Ectodermal cell (in vitro differentiated cells): ENCODE data around the gene ARHGAP18.

Source experiments
- H3K27ac ChIP-seq: 2 replicates; pipeline ENCODE4 v1.7.0; 2013; ENCODE audit warnings: mild to moderate bottlenecking, low read depth, low read length; ENCODE audit not compliant: insufficient read depth, poor library complexity, severe bottlenecking
- H3K27me3 ChIP-seq: 2 replicates; pipeline ENCODE4 v1.7.0; 2013; ENCODE audit warnings: mild to moderate bottlenecking, low read length; ENCODE audit not compliant: insufficient read depth, control insufficient read depth, poor library complexity, severe bottlenecking
- H3K36me3 ChIP-seq: one replicate; pipeline ENCODE4 v1.7.0; 2013; ENCODE audit warnings: low read length; ENCODE audit not compliant: control insufficient read depth, insufficient read depth
- H3K4me1 ChIP-seq: one replicate; pipeline ENCODE4 v1.7.0; 2013; ENCODE audit warnings: low read length; ENCODE audit not compliant: control insufficient read depth, insufficient read depth
- H3K4me3 ChIP-seq: 2 replicates; pipeline ENCODE4 v1.7.0; 2013; ENCODE audit warnings: low read depth, low read length, control low read depth; ENCODE audit not compliant: insufficient read depth
- H3K9me3 ChIP-seq: 2 replicates; pipeline ENCODE4 v1.7.0; 2013; ENCODE audit warnings: mild to moderate bottlenecking, low read length, moderate library complexity; ENCODE audit not compliant: control insufficient read depth
- WGBS, 2 experiments: methylation state at CpG; one replicate each; pipeline ENCODE4 v1.1.7; 2013; ENCODE audit warnings: missing lambda C conversion rate in 2 of 2; 5-methylcytosine and 5-hydroxymethylcytosine counted together

Gene ARHGAP18

DNA sequence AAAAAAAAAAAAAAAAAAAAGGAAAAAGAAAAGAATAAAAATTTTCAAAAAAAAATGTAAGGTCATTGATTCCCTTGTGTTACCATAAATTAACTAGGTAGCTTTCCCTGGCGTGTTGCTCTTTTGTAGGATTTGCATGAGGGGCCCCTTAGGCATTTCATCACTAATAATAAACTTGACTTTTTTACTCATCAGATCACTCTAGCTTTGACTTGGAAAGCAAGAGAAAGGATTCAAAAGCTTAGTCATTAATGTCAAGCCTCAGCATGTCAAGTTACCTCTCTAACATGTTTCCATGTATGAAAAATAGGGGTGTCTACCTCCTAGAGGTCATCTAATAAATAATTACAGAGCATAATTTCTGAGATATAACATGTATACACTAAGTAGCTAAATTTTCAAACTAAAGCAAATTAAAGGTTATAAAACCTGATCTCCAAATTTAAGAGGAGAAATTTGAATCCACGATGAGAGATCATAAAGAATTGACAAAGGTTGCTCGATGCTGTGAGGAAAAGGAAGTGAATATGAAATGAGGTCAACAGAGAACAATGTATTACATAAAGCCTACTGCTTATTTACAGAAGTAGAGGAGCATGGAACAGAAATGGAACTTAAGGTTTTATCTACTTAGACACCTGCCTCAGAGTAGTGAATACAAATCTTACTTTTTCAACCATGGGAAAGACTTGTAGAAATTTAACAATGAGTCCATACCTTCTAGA is 86.8 kb downstream of the ARHGAP18 start:
- Histone ChIP-seq H3K9me3 (no peaks in the 10 kb centered on the region), H3K4me1 (no peaks in the 10 kb centered on the region), H3K27me3 (no peaks in the 10 kb centered on the region), H3K36me3 (no peaks in the 10 kb centered on the region), H3K27ac (no peak overlapping the region), H3K4me3 (no peak overlapping the region)
- 92% methylated on average over 3 of the region's 3 CpGs for WGBS, 2 experiments

DNA sequence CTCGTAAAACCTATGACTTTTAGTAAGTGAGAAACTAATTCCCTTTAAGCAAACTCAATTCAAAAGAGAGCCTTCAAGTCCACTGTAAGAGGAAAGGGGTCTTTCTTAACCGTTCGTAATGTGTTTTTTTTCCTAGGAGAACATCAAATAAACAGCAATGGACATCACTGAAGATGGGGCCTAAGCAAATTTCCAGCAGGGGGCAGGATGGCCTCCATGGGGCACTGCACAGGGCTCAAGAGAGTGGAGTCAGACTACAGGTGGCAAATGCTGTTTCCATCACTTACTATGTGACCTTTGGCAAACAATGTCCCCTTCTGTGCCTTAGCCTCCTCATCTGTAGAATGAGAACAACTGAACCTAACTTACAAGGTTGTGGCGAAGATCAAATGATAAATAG is 88.7 kb downstream of the ARHGAP18 start:
- Histone ChIP-seq H3K27me3 (no peaks in the 10 kb centered on the region), H3K9me3 (no peaks in the 10 kb centered on the region), H3K4me3 (no peak overlapping the region), H3K4me1 (no peaks in the 10 kb centered on the region), H3K27ac (no peak overlapping the region), H3K36me3 (no peaks in the 10 kb centered on the region)
- WGBS, 2 experiments, result 87 to 88% methylated on average over 3 to 4 of the region's 4 CpGs

DNA sequence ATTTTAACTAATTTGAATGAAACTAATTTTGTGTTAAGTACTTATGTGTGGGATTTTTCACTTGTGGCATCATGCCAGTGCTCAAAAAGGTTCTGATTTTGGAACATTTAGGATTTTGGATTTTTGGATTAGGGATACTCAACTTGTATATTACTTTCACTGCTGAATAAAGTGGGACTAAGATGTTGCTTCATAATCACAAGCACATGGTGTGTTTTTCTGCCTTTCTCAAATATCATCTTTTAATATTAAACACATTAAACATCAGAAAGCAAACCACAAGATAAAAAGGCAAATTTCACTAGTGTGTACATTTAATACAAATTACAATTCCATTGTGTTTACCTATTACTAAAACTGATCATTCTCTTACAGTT is 89.8 kb downstream of the ARHGAP18 start:
- H3K27me3 ChIP-seq, result no peaks in the 10 kb centered on the region
- no peaks in the 10 kb centered on the region for H3K36me3 ChIP-seq
- H3K9me3 ChIP-seq, result no peaks in the 10 kb centered on the region
- H3K27ac ChIP-seq, result no peak overlapping the region
- H3K4me3 ChIP-seq, result no peak overlapping the region
- H3K4me1 ChIP-seq, result no peaks in the 10 kb centered on the region

DNA sequence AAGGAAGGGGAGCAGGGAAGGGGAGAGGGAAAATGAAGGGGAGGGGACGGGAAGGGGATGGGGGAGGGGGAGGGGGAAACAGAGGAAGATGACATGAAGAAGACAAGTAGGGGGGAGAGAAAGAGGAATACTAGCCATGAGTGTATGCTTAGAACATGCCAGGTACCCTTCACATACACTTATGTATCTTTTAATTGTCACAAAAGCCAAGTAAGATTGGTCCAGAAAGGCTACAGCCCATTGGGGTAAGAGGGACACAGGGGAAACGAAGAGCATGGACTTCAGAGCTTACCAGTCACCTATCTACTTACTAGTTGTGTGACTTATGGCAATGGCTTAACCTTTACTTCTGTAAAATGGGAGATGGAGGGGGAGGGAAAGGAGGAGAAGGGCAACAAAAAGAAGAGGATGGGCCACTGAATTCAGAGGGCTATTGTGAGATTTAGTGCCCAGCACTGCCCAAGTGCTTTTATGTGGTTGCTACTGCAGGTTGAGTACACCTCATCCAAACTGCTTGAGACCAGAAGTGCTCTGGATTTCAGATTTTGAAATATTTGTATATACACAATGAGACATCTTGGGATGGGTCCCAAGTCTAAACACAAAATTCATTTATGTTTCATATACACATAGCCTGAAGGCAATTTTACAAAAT is 90.3 kb downstream of the ARHGAP18 start:
- 85 to 90% methylated on average over 2 of the region's 2 CpGs for WGBS, 2 experiments
- Histone ChIP-seq H3K27me3 (no peaks in the 10 kb centered on the region), H3K27ac (no peak overlapping the region), H3K4me1 (no peaks in the 10 kb centered on the region), H3K9me3 (no peaks in the 10 kb centered on the region), H3K4me3 (no peak overlapping the region), H3K36me3 (no peaks in the 10 kb centered on the region)

DNA sequence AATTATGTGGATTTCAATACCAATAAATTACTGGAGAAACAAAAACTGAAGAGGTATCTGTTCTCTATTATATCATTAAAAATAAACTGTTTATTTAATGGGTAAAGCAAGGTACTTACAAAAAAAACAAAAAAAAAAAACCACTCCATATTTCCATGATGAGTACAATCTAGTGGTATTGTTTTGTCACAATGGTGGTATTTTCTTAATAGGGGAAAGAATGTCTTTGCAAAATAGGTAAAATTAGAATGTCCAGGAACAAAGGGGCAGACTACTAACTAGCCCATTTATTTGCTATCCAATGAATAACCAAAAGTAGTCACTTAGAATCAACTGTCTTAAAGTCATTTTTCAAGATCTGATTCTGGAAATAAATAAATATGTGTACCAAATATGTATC is 92.0 kb downstream of the ARHGAP18 start:
- Histone ChIP-seq H3K9me3 (no peaks in the 10 kb centered on the region), H3K27ac (no peak overlapping the region), H3K4me3 (no peak overlapping the region), H3K4me1 (no peaks in the 10 kb centered on the region), H3K36me3 (no peaks in the 10 kb centered on the region), H3K27me3 (no peaks in the 10 kb centered on the region)

DNA sequence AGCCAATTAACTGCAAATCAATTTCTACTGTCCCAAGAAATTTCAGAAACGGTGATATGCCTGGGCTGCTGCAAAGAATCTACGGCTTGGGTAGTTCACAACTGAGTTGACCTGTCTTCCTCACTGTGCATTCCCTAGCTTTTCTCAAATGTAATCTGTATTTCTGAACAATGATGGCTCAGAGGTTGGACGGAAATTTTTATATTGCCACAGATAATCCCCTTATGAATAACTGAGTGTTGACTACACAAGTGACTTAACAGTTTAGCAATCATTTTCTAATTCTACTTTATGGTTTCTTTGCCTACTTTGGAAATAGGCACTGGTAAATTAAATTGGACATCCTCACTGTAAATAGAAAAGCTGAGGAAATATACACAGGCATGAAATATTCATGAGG is 94.5 kb downstream of the ARHGAP18 start:
- Histone ChIP-seq H3K4me3 (no peak overlapping the region), H3K27me3 (no peaks in the 10 kb centered on the region), H3K27ac (no peak overlapping the region), H3K4me1 (no peaks in the 10 kb centered on the region), H3K36me3 (no peaks in the 10 kb centered on the region), H3K9me3 (no peaks in the 10 kb centered on the region)
- WGBS, 2 experiments, result 83 to 90% methylated on average over 3 of the region's 3 CpGs

DNA sequence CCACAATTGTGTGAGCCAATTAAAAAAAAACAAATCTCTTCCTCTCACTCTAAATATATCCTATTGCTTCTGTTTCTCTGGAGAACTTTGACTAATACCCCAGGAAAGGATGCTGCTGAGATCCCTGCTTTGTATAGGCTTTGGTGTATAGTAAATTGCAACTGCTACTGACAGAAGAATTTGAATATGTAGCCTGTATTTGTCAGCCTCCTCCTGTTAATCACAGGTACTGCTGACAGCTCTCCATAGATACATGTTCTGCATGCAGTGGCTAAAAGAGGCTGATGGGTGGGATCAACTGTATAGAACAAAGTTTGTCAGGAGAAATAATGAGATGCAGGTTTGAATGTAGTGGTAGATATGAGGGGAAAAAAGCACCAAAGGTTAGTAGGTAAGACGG is 95.0 kb downstream of the ARHGAP18 start:
- 85 to 97% methylated on average over 1 of the region's 1 CpG for WGBS, 2 experiments
- Histone ChIP-seq H3K27ac (no peak overlapping the region), H3K27me3 (no peaks in the 10 kb centered on the region), H3K4me1 (no peaks in the 10 kb centered on the region), H3K4me3 (no peak overlapping the region), H3K36me3 (no peaks in the 10 kb centered on the region), H3K9me3 (no peaks in the 10 kb centered on the region)

DNA sequence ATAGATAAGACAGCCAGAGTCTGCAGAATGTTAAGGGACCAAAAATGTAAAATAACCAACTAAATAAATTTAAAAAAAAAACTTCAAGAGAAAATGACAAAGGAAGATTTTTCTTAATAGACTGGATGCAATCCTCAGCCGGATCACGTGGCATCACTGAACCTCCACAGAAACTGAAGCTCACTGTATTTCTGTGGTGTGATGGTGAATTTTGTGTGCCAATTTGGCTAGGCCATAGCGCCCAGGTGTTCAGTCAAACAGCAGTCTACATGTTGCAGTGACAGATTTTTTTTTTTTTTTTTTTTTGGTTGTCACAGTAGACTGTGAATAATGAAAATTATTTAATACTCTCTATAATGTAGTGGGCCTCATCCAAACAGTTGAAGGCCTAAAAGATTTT is 95.5 kb downstream of the ARHGAP18 start:
- H3K4me1 ChIP-seq, result no peaks in the 10 kb centered on the region
- no peaks in the 10 kb centered on the region for H3K36me3 ChIP-seq
- H3K4me3 ChIP-seq, result no peak overlapping the region
- no peaks in the 10 kb centered on the region for H3K27me3 ChIP-seq
- WGBS, 2 experiments, result 98 to 99% methylated on average over 3 of the region's 3 CpGs
- H3K27ac ChIP-seq, result no peak overlapping the region
- no peaks in the 10 kb centered on the region for H3K9me3 ChIP-seq

DNA sequence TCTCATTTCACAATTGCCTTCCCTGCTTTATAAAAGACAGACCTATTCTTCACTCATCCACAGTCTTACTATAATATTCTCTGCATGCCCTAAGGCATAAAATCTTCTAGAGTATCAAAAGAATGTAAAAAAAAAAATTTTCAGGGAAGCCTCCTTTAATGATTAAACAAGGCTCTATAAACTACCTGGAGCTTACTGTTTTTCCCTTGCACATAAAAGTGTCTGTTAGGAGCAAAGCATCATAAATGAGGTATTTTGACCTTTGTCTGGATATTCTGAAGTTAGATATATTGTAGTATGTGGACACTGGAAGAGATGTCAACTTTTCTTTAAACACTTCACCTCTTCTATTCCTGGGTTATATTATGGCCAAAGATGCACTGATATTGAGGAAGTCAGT is 97.5 kb downstream of the ARHGAP18 start:
- H3K9me3 ChIP-seq, result no peaks in the 10 kb centered on the region
- H3K27me3 ChIP-seq, result no peaks in the 10 kb centered on the region
- H3K4me1 ChIP-seq, result no peaks in the 10 kb centered on the region
- no peak overlapping the region for H3K27ac ChIP-seq
- no peak overlapping the region for H3K4me3 ChIP-seq
- H3K36me3 ChIP-seq, result no peaks in the 10 kb centered on the region

DNA sequence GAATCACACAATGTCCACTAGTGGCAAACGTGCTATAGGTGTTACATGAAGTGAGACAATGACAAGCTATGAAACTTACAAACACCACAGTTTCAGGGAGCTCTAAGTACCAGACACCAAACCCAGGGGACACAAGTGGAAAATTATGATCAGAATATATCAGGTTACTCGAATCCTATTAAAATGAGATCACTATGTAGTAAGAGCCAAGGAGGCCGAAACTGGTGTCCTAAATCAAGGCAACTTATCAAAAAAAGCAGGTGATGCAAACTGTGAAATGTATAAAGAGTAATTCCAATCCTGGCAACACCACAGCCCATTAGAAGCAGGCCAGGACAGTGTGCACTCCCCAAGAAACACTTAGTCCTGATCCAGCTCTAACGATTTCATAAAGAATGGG is 100.3 kb downstream of the ARHGAP18 start:
- Histone ChIP-seq H3K4me3 (no peak overlapping the region), H3K9me3 (no peaks in the 10 kb centered on the region), H3K36me3 (no peaks in the 10 kb centered on the region), H3K27me3 (no peaks in the 10 kb centered on the region), H3K27ac (no peak overlapping the region), H3K4me1 (no peaks in the 10 kb centered on the region)
- 91 to 100% methylated on average over 4 of the region's 4 CpGs for WGBS, 2 experiments
